Non-pigmented ciliary epithelial cell (primary cell): ENCODE measurements around the gene SEMA4G.
"Not testable (repeated sequence)": the region's sequence is repeated elsewhere in the genome, so short reads cannot be mapped to it uniquely, and the experiment has no call there.

Source experiments
- DNase-seq: peaks from one replicate; pipeline ENCODE4 v3.0.0-alpha.2; 2010; ENCODE audit warnings: low read depth

The SEMA4G gene

GRCh38 chr10:100970914-100971811 lies 1.9 kb downstream of the SEMA4G start:
- DNase-seq: no peak

GRCh38 chr10:100972115-100972903 lies 3.0 kb downstream of the SEMA4G start:
- DNase-seq: no peak

GRCh38 chr10:100972904-100973535 lies 3.7 kb downstream of the SEMA4G start:
- no peak for DNase-seq

- not testable (repeated sequence) for DNase-seq
Observed at GRCh38 chr10:100975397-100975796, 6.1 kb downstream of the SEMA4G start.

GRCh38 chr10:100976906-100977305 lies 7.6 kb downstream of the SEMA4G start:
- no peak for DNase-seq

- no peak for DNase-seq
Observed at GRCh38 chr10:100977436-100977835, 8.1 kb downstream of the SEMA4G start.

- DNase-seq: no peak
Observed at GRCh38 chr10:100978121-100978900, 9.0 kb downstream of the SEMA4G start.

GRCh38 chr10:100978901-100979195 lies 9.5 kb downstream of the SEMA4G start:
- no peak for DNase-seq

- no peak for DNase-seq
Observed at GRCh38 chr10:100979791-100980272, 10.5 kb downstream of the SEMA4G start.

- no peak for DNase-seq
Observed at GRCh38 chr10:100980311-100980710, 11.0 kb downstream of the SEMA4G start.

GRCh38 chr10:100980711-100981110 lies 11.4 kb downstream of the SEMA4G start:
- no peak for DNase-seq

GRCh38 chr10:100981178-100981772 lies 12.0 kb downstream of the SEMA4G start:
- no peak for DNase-seq

- DNase-seq: no peak
Observed at GRCh38 chr10:100982916-100983830, 13.9 kb downstream of the SEMA4G start.

- no peak for DNase-seq
Observed at GRCh38 chr10:100983868-100984671, 14.8 kb downstream of the SEMA4G start.

- DNase-seq: no peak
Observed at GRCh38 chr10:100984672-100985177, 15.4 kb downstream of the SEMA4G start.

- no peak for DNase-seq
Observed at GRCh38 chr10:100985336-100985735, 16.0 kb downstream of the SEMA4G start.

GRCh38 chr10:100986623-100986951 lies 17.3 kb downstream of the SEMA4G start:
- DNase-seq: no peak

- no peak for DNase-seq
Observed at GRCh38 chr10:100986952-100987684, 17.8 kb downstream of the SEMA4G start, which contains the start of the genes MRPL43 and TWNK. Gene MRPL43 (minus strand): TSS chr10:100987497. CDS start chr10:100987443, 54 bp downstream. Gene TWNK (plus strand): TSS chr10:100987543. CDS start chr10:100988211, 668 bp downstream.

GRCh38 chr10:100987685-100988049 lies 18.4 kb downstream of the SEMA4G start:
- DNase-seq: no peak
